Measurements from ENCODE around the gene MYL2.

The MYL2 gene

DNA sequence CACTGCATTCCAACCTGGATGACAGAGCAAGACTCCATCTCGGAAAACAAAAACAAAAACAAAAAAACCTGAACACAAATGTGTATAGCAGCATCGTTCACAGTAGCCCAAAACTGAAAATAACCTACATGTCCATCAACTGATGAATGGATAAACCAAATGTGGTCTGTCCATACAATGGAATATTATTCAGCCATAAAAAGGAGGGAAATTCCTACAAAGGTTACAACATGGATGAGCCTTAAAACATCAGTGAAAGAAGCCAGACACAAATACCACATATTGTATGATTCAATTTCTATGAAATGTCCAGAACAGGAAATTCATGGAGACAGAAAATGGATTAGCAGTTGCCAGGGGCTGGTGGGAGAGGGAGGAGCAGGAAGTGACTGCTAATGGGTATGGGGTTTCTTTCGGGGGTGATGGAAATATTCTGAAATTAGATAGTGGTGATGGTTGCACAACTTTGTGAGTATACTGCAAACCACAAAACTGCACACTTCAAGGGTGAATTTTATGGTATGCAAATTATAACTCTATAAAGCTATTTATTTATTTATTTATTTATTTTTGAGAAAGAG lies 4.0 kb downstream of the MYL2 start:
- ChIA-PET CTCF (no interaction called here), POLR2A (interaction anchor here (1.1 kb wide), 1 partner anchor 20 kb away, joined by 3 read pairs; no protein-coding TSS in a partner anchor)
- DNase-seq (ENCODE audit: extremely low spot score), result no peak
- TF ChIP-seq SP1 (IDR thresholded peaks at IDR 0.05), result no peak
- TF ChIP-seq HDGF (IDR thresholded peaks at IDR 0.05; ENCODE audit: borderline replicate concordance), result no peak
- TF ChIP-seq FOXA1 (IDR thresholded peaks at IDR 0.05), result no peak
- TF ChIP-seq L3MBTL2 (conservative IDR thresholded peaks at IDR 0.05), result no peak
- TF ChIP-seq SUZ12 (IDR thresholded peaks at IDR 0.05), result no peak
- TF ChIP-seq FOXK2 (IDR thresholded peaks at IDR 0.05), result no peak
- no peak for TF ChIP-seq CTBP1 (IDR thresholded peaks at IDR 0.05; ENCODE audit: borderline replicate concordance)
- TF ChIP-seq ZNF384 (IDR thresholded peaks at IDR 0.05), result no peak
- no peak for TF ChIP-seq BHLHE40 (IDR thresholded peaks at IDR 0.05; ENCODE audit: borderline replicate concordance)
- no peak for TF ChIP-seq NFRKB (IDR thresholded peaks at IDR 0.05)
- TF ChIP-seq ELF4 (IDR thresholded peaks at IDR 0.05), result no peak
- no peak for TF ChIP-seq PKNOX1 (IDR thresholded peaks at IDR 0.05)
- no peak for TF ChIP-seq TARDBP (IDR thresholded peaks at IDR 0.05)
- no peak for TF ChIP-seq LEF1 (IDR thresholded peaks at IDR 0.05; ENCODE audit: borderline replicate concordance)

DNA sequence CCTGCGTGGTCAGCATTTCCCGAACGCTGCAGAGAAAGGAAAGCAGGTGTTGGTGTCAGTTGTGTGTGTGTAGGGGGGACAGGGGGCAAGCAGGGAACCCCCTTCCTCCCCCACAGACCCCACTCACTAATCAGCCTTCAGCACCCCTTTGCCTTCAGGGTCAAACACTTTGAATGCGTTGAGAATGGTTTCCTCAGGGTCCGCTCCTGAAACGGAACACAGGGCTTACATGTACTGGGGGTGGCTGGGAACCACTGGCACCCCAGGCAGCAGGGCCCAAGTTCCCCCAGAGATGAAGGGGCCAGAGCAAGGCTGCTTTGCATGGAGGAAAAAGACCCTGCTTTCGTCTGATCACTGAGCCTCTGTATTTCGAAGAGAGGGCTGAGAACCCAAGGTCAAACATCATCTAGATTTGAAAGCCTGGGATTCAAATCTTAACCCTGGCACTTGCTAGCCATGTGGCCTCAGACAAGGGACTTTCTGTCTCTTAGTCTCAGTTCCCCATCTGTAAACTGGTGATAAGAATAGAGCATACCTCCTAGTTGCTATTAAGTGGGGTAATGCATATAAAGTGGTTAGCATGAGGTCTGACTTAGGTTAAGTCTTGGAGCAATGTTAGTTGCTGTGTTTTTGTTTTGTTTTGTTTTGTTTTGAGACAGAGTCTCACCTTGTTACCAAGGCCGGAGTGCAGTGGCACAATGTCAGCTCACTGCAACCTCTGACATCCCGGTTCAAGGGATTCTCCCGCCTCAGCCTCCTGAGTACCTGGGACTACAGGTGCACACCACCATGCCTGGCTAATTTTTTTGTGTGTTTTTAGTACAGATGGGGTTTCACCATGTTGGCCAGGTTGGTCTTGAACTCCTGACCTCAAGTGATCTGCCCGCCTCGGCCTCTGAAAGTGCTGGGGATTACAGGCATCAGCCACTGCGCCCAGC lies 7.0 kb downstream of the MYL2 start:
- ChIA-PET POLR2A (no interaction called here), CTCF (no interaction called here)
- no peak for DNase-seq (ENCODE audit: extremely low spot score)
- TF ChIP-seq BHLHE40 (IDR thresholded peaks at IDR 0.05; ENCODE audit: borderline replicate concordance) (no peak), HDGF (IDR thresholded peaks at IDR 0.05; ENCODE audit: borderline replicate concordance) (no peak), LEF1 (IDR thresholded peaks at IDR 0.05; ENCODE audit: borderline replicate concordance) (no peak), FOXM1 (IDR thresholded peaks at IDR 0.05; ENCODE audit: borderline replicate concordance) (no peak), SP1 (IDR thresholded peaks at IDR 0.05) (no peak), ELF4 (IDR thresholded peaks at IDR 0.05) (no peak), ARNT (IDR thresholded peaks at IDR 0.05) (no peak), L3MBTL2 (conservative IDR thresholded peaks at IDR 0.05) (no peak), PKNOX1 (IDR thresholded peaks at IDR 0.05) (no peak), SUZ12 (IDR thresholded peaks at IDR 0.05) (no peak), ZNF384 (IDR thresholded peaks at IDR 0.05) (no peak), FOXA1 (IDR thresholded peaks at IDR 0.05) (no peak), CTBP1 (IDR thresholded peaks at IDR 0.05; ENCODE audit: borderline replicate concordance) (no peak), TARDBP (IDR thresholded peaks at IDR 0.05) (no peak), FOXK2 (IDR thresholded peaks at IDR 0.05) (no peak), NFRKB (IDR thresholded peaks at IDR 0.05) (no peak)

GRCh38 chr12:110912263-110912662 lies 8.1 kb downstream of the MYL2 start:
- POLR2A ChIA-PET, result no interaction called here
- no peak for DNase-seq (ENCODE audit: extremely low spot score)
- CTCF ChIA-PET, result interaction anchor here (0.6 kb wide), 1 partner anchor 24 kb away, joined by 5 read pairs; no protein-coding TSS in a partner anchor
- TF ChIP-seq TARDBP (IDR thresholded peaks at IDR 0.05), result no peak
- TF ChIP-seq CTBP1 (IDR thresholded peaks at IDR 0.05; ENCODE audit: borderline replicate concordance), result no peak
- TF ChIP-seq FOXA1 (IDR thresholded peaks at IDR 0.05), result no peak
- TF ChIP-seq FOXK2 (IDR thresholded peaks at IDR 0.05), result no peak
- no peak for TF ChIP-seq PKNOX1 (IDR thresholded peaks at IDR 0.05)
- no peak for TF ChIP-seq ARNT (IDR thresholded peaks at IDR 0.05)

DNA sequence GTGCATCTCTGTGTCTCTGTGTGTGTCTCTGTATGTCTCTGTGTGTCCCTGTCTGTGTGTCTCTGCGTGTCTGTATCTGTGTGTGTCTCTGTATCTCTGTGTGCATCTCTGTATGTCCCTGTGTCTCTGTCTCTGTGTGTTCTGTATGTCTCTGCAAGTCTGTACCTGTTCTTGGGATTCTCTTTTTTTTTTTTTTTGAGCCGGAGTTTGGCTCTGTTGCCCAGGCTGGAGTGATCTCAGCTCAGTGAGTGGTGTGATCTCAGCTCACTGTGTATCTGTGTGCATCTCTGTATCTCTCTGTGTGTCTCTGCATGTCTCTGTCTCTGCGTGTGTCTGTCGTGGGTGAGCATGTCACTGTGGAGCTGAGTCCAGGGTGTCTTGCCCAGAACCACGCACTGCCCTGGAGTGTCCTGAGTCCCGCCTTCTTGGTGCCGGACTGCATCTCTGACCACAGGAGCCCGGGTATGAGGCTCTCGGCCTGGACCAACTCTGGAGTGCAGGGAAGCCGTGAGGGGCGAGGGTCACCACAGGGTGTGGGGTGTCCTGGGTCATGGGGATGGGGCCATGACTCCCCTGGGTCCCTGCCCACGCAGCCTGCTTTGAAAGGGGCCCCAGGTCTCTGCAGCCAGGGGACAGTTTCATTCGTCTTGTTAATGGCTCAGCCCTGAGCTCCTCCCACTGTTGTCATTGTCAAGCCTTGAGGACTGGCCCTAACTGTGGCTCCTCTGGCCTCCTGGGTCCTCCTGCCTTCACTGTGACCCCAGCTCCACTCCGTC lies 11.8 kb downstream of the MYL2 start:
- ChIA-PET CTCF (interaction anchor here (0.6 kb wide), 1 partner anchor 14 kb away, joined by 3 read pairs; no protein-coding TSS in a partner anchor), POLR2A (no interaction called here)
- no peak for TF ChIP-seq CTBP1 (IDR thresholded peaks at IDR 0.05; ENCODE audit: borderline replicate concordance)
- no peak for TF ChIP-seq FOXK2 (IDR thresholded peaks at IDR 0.05)
- no peak for TF ChIP-seq BHLHE40 (IDR thresholded peaks at IDR 0.05; ENCODE audit: borderline replicate concordance)
- TF ChIP-seq NFRKB (IDR thresholded peaks at IDR 0.05), result no peak
- TF ChIP-seq L3MBTL2 (conservative IDR thresholded peaks at IDR 0.05), result no peak
- TF ChIP-seq SUZ12 (IDR thresholded peaks at IDR 0.05), result no peak
- TF ChIP-seq HDGF (IDR thresholded peaks at IDR 0.05; ENCODE audit: borderline replicate concordance), result no peak
- TF ChIP-seq TARDBP (IDR thresholded peaks at IDR 0.05), result no peak
- TF ChIP-seq FOXA1 (IDR thresholded peaks at IDR 0.05), result no peak
- no peak for TF ChIP-seq PKNOX1 (IDR thresholded peaks at IDR 0.05)
- TF ChIP-seq ZNF384 (IDR thresholded peaks at IDR 0.05), result no peak
- no peak for TF ChIP-seq FOXM1 (IDR thresholded peaks at IDR 0.05; ENCODE audit: borderline replicate concordance)
- TF ChIP-seq ELF4 (IDR thresholded peaks at IDR 0.05), result no peak
- no peak for DNase-seq (ENCODE audit: extremely low spot score)

Data from HEK293T (cell line).